Endothelial cell of umbilical vein (primary cell): ENCODE data around the gene TTC17. TPM values are rescaled to one million over a fixed set of nuclear protein-coding genes. Genes with fewer than 3 reads are reported as not detected.

ENCODE experiments used
- BruUV-seq: library from RNA; stranded (reverse); fragments of 400-500 nt; replicated peaks from 2 replicates; lab custom pipeline; 2021; lab: Mats Ljungman, UMichigan
- CTCF ChIA-PET: fragments of 300-600, 350-600 bp; sonication (Branson Sonifier 250); formaldehyde crosslinking; loops from one replicate; lab custom pipeline; 2021; ENCODE audit warnings: antibody characterized with exemption, inconsistent platforms; lab: Charles Lee
- POLR2A ChIA-PET: fragments of 300-600, 350-600 bp; sonication (Branson Sonifier 250); formaldehyde crosslinking; loops from one replicate; lab custom pipeline; 2021; ENCODE audit warnings: antibody characterized with exemption, inconsistent platforms; lab: Charles Lee
- DNase-seq: peaks from one replicate; pipeline ENCODE4 v3.0.0-alpha.2; 2011; ENCODE audit warnings: low read depth, low spot score
- FAIRE-seq: peaks from 2 replicates; lab custom pipeline; 2011; peaks lifted over from hg19 to GRCh38; lab: Jason Lieb, UNC
- H2AFZ ChIP-seq: 2 replicates; pipeline ENCODE4 v1.6.0; 2012; ENCODE audit warnings: low read depth, low read length, control low read depth, inconsistent platforms
- H3K27ac ChIP-seq: 2 replicates; pipeline ENCODE4 v1.5.1; 2011; ENCODE audit warnings: low read depth, mild to moderate bottlenecking, control low read depth, low read length, moderate library complexity; ENCODE audit not compliant: insufficient read depth
- H3K27me3 ChIP-seq, 2 experiments: 2 replicates each; pipeline versions ENCODE4 v1.6.0 to v1.6.1; 2011; ENCODE audit warnings: low read length in 2 of 2, mixed read lengths in 1 of 2; ENCODE audit not compliant: control insufficient read depth in 2 of 2, insufficient read depth in 2 of 2
- H3K36me3 ChIP-seq, 2 experiments: 2 replicates in 1 of 2; 3 replicates in 1 of 2; pipeline ENCODE4 v1.5.1; 2011; ENCODE audit warnings: low read length in 2 of 2, mild to moderate bottlenecking in 1 of 2, moderate library complexity in 1 of 2; ENCODE audit not compliant: control insufficient read depth in 2 of 2, insufficient read depth in 2 of 2; ENCODE audit errors: extremely low read depth in 1 of 2
- H3K4me1 ChIP-seq: 3 replicates; pipeline ENCODE4 v1.5.1; 2011; ENCODE audit warnings: mild to moderate bottlenecking, low read length; ENCODE audit not compliant: control insufficient read depth, insufficient read depth; ENCODE audit errors: extremely low read depth
- H3K4me2 ChIP-seq: 2 replicates; pipeline ENCODE4 v1.6.1; 2011; ENCODE audit warnings: low read length, control low read depth, mixed read lengths; ENCODE audit not compliant: insufficient read depth
- H3K4me3 ChIP-seq, 3 experiments: fragments of 200-600 bp in 1 of 3; sonication (generic), shearing (Covaris generic) in 1 of 3; replicated peaks in 1 of 3; 2 replicates each; pipeline ENCODE4 v1.5.1; 2011 to 2016; ENCODE audit warnings: control low read depth in 3 of 3, low read length in 3 of 3, mild to moderate bottlenecking in 2 of 3, inconsistent platforms in 1 of 3, low read depth in 1 of 3, moderate library complexity in 1 of 3; ENCODE audit not compliant: insufficient read depth in 1 of 3
- H3K79me2 ChIP-seq: 2 replicates; pipeline ENCODE4 v1.6.0; 2012; ENCODE audit warnings: low read length, inconsistent platforms; ENCODE audit not compliant: control insufficient read depth, insufficient read depth
- H3K9ac ChIP-seq: replicated peaks from 2 replicates; pipeline ENCODE3; 2011; ENCODE audit warnings: low read length, control low read depth; ENCODE audit not compliant: insufficient read depth; ENCODE audit errors: extremely low read depth
- H3K9me1 ChIP-seq: replicated peaks from 3 replicates; pipeline ENCODE4 v1.6.0; 2011; ENCODE audit warnings: mild to moderate bottlenecking, low read length; ENCODE audit not compliant: control insufficient read depth, insufficient read depth; ENCODE audit errors: extremely low read depth
- H3K9me3 ChIP-seq: replicated peaks from 2 replicates; pipeline ENCODE4 v1.5.1; 2012; ENCODE audit warnings: low read length, inconsistent platforms; ENCODE audit not compliant: control insufficient read depth, insufficient read depth
- H4K20me1 ChIP-seq: replicated peaks from 2 replicates; pipeline ENCODE3; 2011; ENCODE audit warnings: mild to moderate bottlenecking, low read length; ENCODE audit not compliant: control insufficient read depth, insufficient read depth; ENCODE audit errors: extremely low read depth
- CTCF ChIP-seq, 2 donors: IDR thresholded peaks; 1 replicate in 1 of 2; 2 replicates in 1 of 2; pipeline ENCODE4 v1.5.1; 2011; ENCODE audit warnings: low read length in 2 of 2, mild to moderate bottlenecking in 2 of 2, moderate library complexity in 2 of 2, control low read depth in 1 of 2, inconsistent platforms in 1 of 2, low read depth in 1 of 2; ENCODE audit not compliant: insufficient read depth in 1 of 2; ENCODE audit errors: extremely low read depth in 1 of 2
- EZH2 ChIP-seq: IDR thresholded peaks from 2 replicates; pipeline ENCODE4 v1.6.1; 2012; ENCODE audit warnings: borderline replicate concordance, low read depth, mild to moderate bottlenecking, moderate library complexity, low read length, inconsistent platforms; ENCODE audit not compliant: severe bottlenecking
- FOS ChIP-seq: IDR thresholded peaks from 2 replicates; pipeline ENCODE4 v1.6.1; 2011; ENCODE audit warnings: mild to moderate bottlenecking, low read length, moderate library complexity, borderline replicate concordance; ENCODE audit not compliant: insufficient read depth
- GATA2 ChIP-seq: IDR thresholded peaks from 2 replicates; pipeline ENCODE4 v1.7.0; 2011; ENCODE audit warnings: low read depth, mild to moderate bottlenecking, moderate library complexity, mixed read lengths, low read length; ENCODE audit not compliant: insufficient read length, insufficient read depth
- JUN ChIP-seq: IDR thresholded peaks from 2 replicates; pipeline ENCODE4 v1.6.1; 2011; ENCODE audit warnings: borderline replicate concordance, low read depth; ENCODE audit not compliant: insufficient read length, insufficient read depth
- MAX ChIP-seq: IDR thresholded peaks from 2 replicates; pipeline ENCODE4 v1.6.1; 2011; ENCODE audit not compliant: insufficient read depth, insufficient read length
- MYC ChIP-seq: IDR thresholded peaks from one replicate; pipeline ENCODE4 v1.6.1; 2011; ENCODE audit warnings: mild to moderate bottlenecking, low read depth, low read length
- POLR2A ChIP-seq: IDR thresholded peaks from 2 replicates; pipeline ENCODE4 v1.6.1; 2012; ENCODE audit warnings: low read depth, mild to moderate bottlenecking, control low read depth, low read length
- POLR2AphosphoS5 ChIP-seq: IDR thresholded peaks from 2 replicates; pipeline ENCODE4 v1.6.1; 2012; ENCODE audit warnings: low read depth, mild to moderate bottlenecking, control low read depth, low read length, moderate library complexity; ENCODE audit not compliant: insufficient read depth
- dilution Hi-C: fragments of 300-500 bp; cut with MboI; formaldehyde crosslinking; loops from one replicate; pipeline ENCODE4 v1.15.0; 2019; ENCODE audit warnings: low sequenced_read_pairs; ENCODE audit not compliant: extremely low pct_ligation_motif_present
- intact Hi-C: fragments of 100-400 bp; cut with micrococcal nuclease; formaldehyde crosslinking; loops from one replicate; pipeline ENCODE4 v1.10.0; 2022
- polyA plus RNA-seq, 4 experiments: library from polyadenylated mRNA; depleted of rRNA in 3 of 4; stranded (reverse) in 3 of 4; unstranded in 1 of 4; fragments of >200 nt; gene quantifications; 2 replicates each; pipeline versions ENCODE4 v1.2.1 to v1.2.3, GENCODE V29; 2011 to 2012; ENCODE audit warnings: missing spikeins in 1 of 4
- total RNA-seq: library from RNA; stranded (reverse); gene quantifications from 2 replicates; pipeline ENCODE4 v1.2.3, GENCODE V29; 2021

TTC17 gene
- total and polyA plus RNA-seq, 2 donors (not counting 3 experiments of a cell fraction or from before 2014, with no cell fraction given): 60.7 to 66.8 TPM

- TF ChIP-seq POLR2AphosphoS5 (no peak), EZH2 (no peak), FOS (no peak), CTCF (IDR thresholded peaks at IDR 0.05; ENCODE audit: extremely low read depth in 1 of 2, insufficient read depth in 1 of 2, low read depth in 1 of 2, low read length in 2 of 2) (no peak), MYC (no peak), POLR2A (no peak), GATA2 (no peak), MAX (no peak), JUN (no peak)
- peaks cover 2 to 9% of the 10 kb centered on the region in 2 experiments for H3K36me3 ChIP-seq
- H3K4me3 ChIP-seq: no peak overlapping the region
- ChIA-PET POLR2A (no interaction called here), CTCF (interaction anchor here (1.5 kb wide), 1 partner anchor 393 kb away, joined by 6 read pairs; no protein-coding TSS in a partner anchor)
- FAIRE-seq (no peak), DNase-seq (no peak)
- intact Hi-C loops: no loop called here
- no peaks in the 10 kb centered on the region for H3K4me1 ChIP-seq
- H3K9ac ChIP-seq: no peak overlapping the region
- no peaks in the 10 kb centered on the region for H3K79me2 ChIP-seq
- H3K9me3 ChIP-seq: no peaks in the 10 kb centered on the region
- dilution Hi-C loops: no loop called here
- BruUV-seq: no TSS peak
- no peak overlapping the region for H2AFZ ChIP-seq
- H3K4me2 ChIP-seq: no peak overlapping the region
- no peaks in the 10 kb centered on the region for H4K20me1 ChIP-seq
- H3K27me3 ChIP-seq: no peaks in the 10 kb centered on the region
- no peak overlapping the region for H3K27ac ChIP-seq
- peaks cover 2% of the 10 kb centered on the region for H3K9me1 ChIP-seq
Observed at GRCh38 chr11:43458486-43458885, 99.8 kb downstream of the TTC17 start.
